HepG2 (cell line): ENCODE data around the gene FRMD6. TPM values are rescaled to one million over a fixed set of nuclear protein-coding genes. Genes with fewer than 3 reads are reported as not detected.
A peak's percentile ranks its signal among the peaks of the same experiment; 100 is the strongest.

ENCODE experiments used
- DDIT3 ChIP-seq: sonication (generic); formaldehyde crosslinking; IDR thresholded peaks from 2 replicates; pipeline ENCODE4 v1.4.0; 2020; ENCODE audit warnings: mild to moderate bottlenecking, missing genetic modification reagents
- DMTF1 ChIP-seq: sonication (generic); formaldehyde crosslinking; IDR thresholded peaks from 2 replicates; pipeline ENCODE4 v1.4.0; 2020; ENCODE audit warnings: mild to moderate bottlenecking, missing genetic modification reagents
- GATA4 ChIP-seq: sonication (generic); IDR thresholded peaks from 2 replicates; pipeline ENCODE4 v1.6.1; 2016; ENCODE audit warnings: antibody characterized with exemption, low read depth, borderline replicate concordance
- HDAC6 ChIP-seq: fragments of 200-600 bp; sonication (generic); IDR thresholded peaks from 2 replicates; pipeline ENCODE4 v1.7.0; 2017; ENCODE audit warnings: mild to moderate bottlenecking, antibody characterized with exemption, low read length, low read depth
- MAX ChIP-seq: IDR thresholded peaks from 2 replicates; pipeline ENCODE4 v1.6.1; 2012; ENCODE audit warnings: inconsistent platforms
- MYPOP ChIP-seq: sonication (generic); formaldehyde crosslinking; IDR thresholded peaks from 2 replicates; pipeline ENCODE4 v1.8.1; 2023; ENCODE audit warnings: mild to moderate bottlenecking, moderate library complexity, missing genetic modification reagents
- NR2F1 ChIP-seq, 2 experiments: fragments of 450-650 bp in 1 of 2; formaldehyde crosslinking in 1 of 2; IDR thresholded peaks; 2 replicates each; pipeline versions ENCODE4 v1.5.0 to v1.6.1; 2016 to 2020; ENCODE audit warnings: mild to moderate bottlenecking in 1 of 2, missing compliant biosample characterization in 1 of 2, missing genetic modification reagents in 1 of 2, moderate library complexity in 1 of 2
- PITX1 ChIP-seq: sonication (generic); formaldehyde crosslinking; IDR thresholded peaks from 2 replicates; pipeline ENCODE4 v1.5.1; 2020; ENCODE audit warnings: mild to moderate bottlenecking, missing genetic modification reagents
- PLRG1 ChIP-seq: fragments of 450-650 bp; conservative IDR thresholded peaks from 2 replicates; pipeline ENCODE4 v1.6.1; 2016
- RBFOX2 ChIP-seq: fragments of 200-400 bp; formaldehyde crosslinking; IDR thresholded peaks from 2 replicates; pipeline ENCODE4 v1.6.1; 2017; ENCODE audit warnings: low read depth, mild to moderate bottlenecking, low read length
- SIN3A ChIP-seq: IDR thresholded peaks from 2 replicates; pipeline ENCODE4 v1.6.1; 2011; ENCODE audit warnings: low read depth, mild to moderate bottlenecking, control low read depth, low read length, borderline replicate concordance
- ZNF263 ChIP-seq: sonication (generic); formaldehyde crosslinking; IDR thresholded peaks from 2 replicates; pipeline ENCODE4 v1.4.0; 2020; ENCODE audit warnings: missing genetic modification reagents
- ZNF350 ChIP-seq: sonication (generic); formaldehyde crosslinking; IDR thresholded peaks from 2 replicates; pipeline ENCODE4 v1.4.0; 2020; ENCODE audit warnings: mild to moderate bottlenecking, low read depth, missing genetic modification reagents, borderline replicate concordance
- ZNF484 ChIP-seq: sonication (generic); formaldehyde crosslinking; IDR thresholded peaks from 2 replicates; pipeline ENCODE4 v1.5.1; 2020; ENCODE audit warnings: mild to moderate bottlenecking, low read depth, missing genetic modification reagents, borderline replicate concordance
- ZNF576 ChIP-seq: sonication (generic); formaldehyde crosslinking; IDR thresholded peaks from 2 replicates; pipeline ENCODE4 v1.4.0; 2020; ENCODE audit warnings: mild to moderate bottlenecking, missing genetic modification reagents
- ZNF615 ChIP-seq: sonication (generic); formaldehyde crosslinking; IDR thresholded peaks from 2 replicates; pipeline ENCODE4 v1.5.0; 2020; ENCODE audit warnings: mild to moderate bottlenecking, missing genetic modification reagents, borderline replicate concordance
- ZNF639 ChIP-seq: conservative IDR thresholded peaks from 2 replicates; pipeline ENCODE4 v1.6.1; 2018; ENCODE audit warnings: missing genetic modification reagents
- ZNF687 ChIP-seq: sonication (generic); formaldehyde crosslinking; IDR thresholded peaks from 2 replicates; pipeline ENCODE4 v1.5.1; 2020; ENCODE audit warnings: mild to moderate bottlenecking, missing genetic modification reagents, moderate library complexity
- ZNF709 ChIP-seq: sonication (generic); formaldehyde crosslinking; IDR thresholded peaks from 2 replicates; pipeline ENCODE4 v1.5.0; 2020; ENCODE audit warnings: mild to moderate bottlenecking, missing genetic modification reagents
- polyA plus RNA-seq, 8 experiments: library from polyadenylated mRNA; depleted of rRNA in 3 of 8; stranded (reverse) in 7 of 8; unstranded in 1 of 8; fragments of >200 nt; fragmentation: Illumina TruSeq in 4 of 8; extraction: Trizol in 4 of 8; gene quantifications; 2 replicates each; pipeline versions ENCODE4 v1.2.1 to v1.2.3, GENCODE V29; 2011 to 2016; ENCODE audit warnings: low read depth in 4 of 8, missing spikeins in 1 of 8, mixed read lengths in 1 of 8; ENCODE audit not compliant: insufficient read depth in 1 of 8
- total RNA-seq, 5 experiments: library from RNA; depleted of rRNA; stranded (reverse); fragments of >200 nt; fragmentation: Illumina TruSeq; extraction: Trizol; gene quantifications; 2 replicates each; pipeline ENCODE4 v1.2.3, GENCODE V29; 2016; ENCODE audit warnings: low read depth in 1 of 5

The FRMD6 gene
- total and polyA plus RNA-seq, 2 of the 13 experiments (the other 11 are each of a cell fraction or from before 2014, with no cell fraction given), result 2.4 to 5.4 TPM

- peak; percentile 61 for TF ChIP-seq ZNF687 (CRISPR knock-in tag)
- no peak for TF ChIP-seq ZNF576 (CRISPR knock-in tag)
- no peak for TF ChIP-seq ZNF484
- no peak for TF ChIP-seq ZNF350
- no peak for TF ChIP-seq GATA4
- TF ChIP-seq ZNF263, result no peak
- TF ChIP-seq PLRG1, result no peak
- TF ChIP-seq ZNF615 (CRISPR knock-in tag), result no peak
- TF ChIP-seq ZNF709 (CRISPR knock-in tag), result no peak
- TF ChIP-seq NR2F1 (CRISPR knock-in tag; IDR thresholded peaks at IDR 0.05), result no peak
- TF ChIP-seq DMTF1 (CRISPR knock-in tag), result no peak
- no peak for TF ChIP-seq HDAC6
- no peak for TF ChIP-seq PITX1
- no peak for TF ChIP-seq MAX
- TF ChIP-seq SIN3A, result no peak
- peak; percentile 34; the same call in 1 of the 2 replicates for TF ChIP-seq RBFOX2
- no peak for TF ChIP-seq DDIT3
- peak; percentile 89 for TF ChIP-seq MYPOP (CRISPR knock-in tag)
- no peak for TF ChIP-seq ZNF639
Observed at GRCh38 chr14:51652168-51653078, 713 bp downstream of the FRMD6 start (continued).
